ENCODE results near the gene ENTPD2.

Gene ENTPD2

DNA sequence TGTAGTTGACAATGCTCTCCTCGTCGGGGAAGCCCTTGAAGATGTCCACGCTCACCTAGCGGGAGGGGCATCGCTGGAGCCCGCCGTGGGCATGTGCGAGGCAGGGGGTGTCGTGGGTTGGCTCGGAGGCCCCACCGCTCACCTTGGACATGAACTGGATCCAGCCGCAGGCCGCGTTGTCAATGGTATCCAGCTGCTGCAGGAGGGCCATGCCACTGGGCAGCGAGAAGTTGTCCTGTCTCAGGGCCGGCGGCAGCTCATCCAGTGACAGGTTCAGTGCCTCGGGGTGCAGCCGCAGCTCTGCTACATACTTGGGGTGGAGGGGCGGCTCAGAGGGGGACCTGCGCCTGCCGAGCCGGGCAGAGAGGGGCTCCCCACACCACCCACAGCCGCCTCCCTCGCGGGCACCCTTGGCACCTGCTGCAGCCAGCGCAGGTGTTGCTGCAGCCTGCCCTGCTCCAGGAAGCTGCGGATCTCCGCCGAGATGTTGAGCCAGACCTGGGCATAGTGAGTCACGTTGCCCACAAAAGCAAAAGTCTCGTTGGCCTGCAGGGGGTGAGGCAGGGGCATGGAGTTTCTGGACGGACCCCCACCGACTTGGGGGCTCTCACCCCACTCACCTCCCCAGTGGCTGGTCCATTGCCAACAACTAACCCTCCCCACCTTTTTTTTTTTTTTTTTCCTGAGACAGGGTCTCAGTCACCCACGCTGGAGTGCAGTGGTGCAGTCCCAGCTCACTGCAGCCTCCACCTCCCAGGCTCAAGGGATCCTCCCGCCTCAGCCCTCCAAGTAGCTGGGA lies 34.9 kb downstream of the ENTPD2 start:
- Histone ChIP-seq H3K79me2 (no peaks in the 10 kb centered on the region), H3K27me3 (ENCODE audit: control insufficient read depth, insufficient read depth, low read length) (no peaks in the 10 kb centered on the region), H3K4me1 (no peaks in the 10 kb centered on the region), H3K36me3 (ENCODE audit: control insufficient read depth, insufficient read depth, low read length) (no peaks in the 10 kb centered on the region), H3K4me3 (ENCODE audit: low read depth, low read length) (no peak overlapping the region), H3K4me2 (ENCODE audit: low read length) (no peak overlapping the region), H2AFZ (no peak overlapping the region), H3K9me3 (ENCODE audit: control insufficient read depth, low read length) (no peaks in the 10 kb centered on the region), H3K9ac (no peak overlapping the region), H3K27ac (no peak overlapping the region)
- TF ChIP-seq, protein P1, sequence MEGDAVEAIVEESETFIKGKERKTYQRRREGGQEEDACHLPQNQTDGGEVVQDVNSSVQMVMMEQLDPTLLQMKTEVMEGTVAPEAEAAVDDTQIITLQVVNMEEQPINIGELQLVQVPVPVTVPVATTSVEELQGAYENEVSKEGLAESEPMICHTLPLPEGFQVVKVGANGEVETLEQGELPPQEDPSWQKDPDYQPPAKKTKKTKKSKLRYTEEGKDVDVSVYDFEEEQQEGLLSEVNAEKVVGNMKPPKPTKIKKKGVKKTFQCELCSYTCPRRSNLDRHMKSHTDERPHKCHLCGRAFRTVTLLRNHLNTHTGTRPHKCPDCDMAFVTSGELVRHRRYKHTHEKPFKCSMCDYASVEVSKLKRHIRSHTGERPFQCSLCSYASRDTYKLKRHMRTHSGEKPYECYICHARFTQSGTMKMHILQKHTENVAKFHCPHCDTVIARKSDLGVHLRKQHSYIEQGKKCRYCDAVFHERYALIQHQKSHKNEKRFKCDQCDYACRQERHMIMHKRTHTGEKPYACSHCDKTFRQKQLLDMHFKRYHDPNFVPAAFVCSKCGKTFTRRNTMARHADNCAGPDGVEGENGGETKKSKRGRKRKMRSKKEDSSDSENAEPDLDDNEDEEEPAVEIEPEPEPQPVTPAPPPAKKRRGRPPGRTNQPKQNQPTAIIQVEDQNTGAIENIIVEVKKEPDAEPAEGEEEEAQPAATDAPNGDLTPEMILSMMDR (IDR thresholded peaks at IDR 0.05), result no peak

DNA sequence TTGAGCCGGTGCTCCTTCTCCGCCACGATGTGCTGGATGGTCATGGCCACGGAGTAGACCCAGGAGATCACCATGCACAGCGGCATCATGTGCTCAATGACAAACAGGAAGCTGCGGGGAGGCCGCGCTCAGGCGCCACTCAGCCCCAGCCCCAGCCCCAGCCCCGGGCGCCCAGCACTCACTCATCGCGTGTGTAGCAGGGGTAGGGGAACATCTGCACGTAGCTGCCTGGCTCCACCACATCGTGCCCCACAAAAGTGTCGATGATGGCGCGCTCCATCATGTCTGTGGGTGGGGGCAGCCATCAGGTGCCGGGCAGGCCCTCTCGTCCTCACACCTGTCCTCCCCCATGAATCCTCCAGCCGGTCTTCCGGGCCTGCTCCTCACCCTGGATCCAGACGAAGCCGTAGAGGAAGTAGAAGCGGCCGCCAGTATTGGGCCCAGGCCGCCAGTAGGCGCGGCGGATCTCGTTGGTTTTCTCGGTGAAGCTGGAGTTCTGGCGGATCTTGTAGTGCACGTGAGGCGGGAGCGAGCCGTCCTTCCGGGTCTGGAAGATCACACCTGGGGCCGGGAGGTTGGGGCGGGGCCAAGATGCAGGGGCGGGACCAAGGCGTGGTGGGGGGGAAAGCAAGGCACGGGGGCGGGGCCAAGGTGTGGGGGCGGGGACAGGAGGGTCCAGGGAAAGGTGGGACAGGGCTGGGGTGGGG lies 35.9 kb downstream of the ENTPD2 start:
- H3K27me3 ChIP-seq (ENCODE audit: control insufficient read depth, insufficient read depth, low read length), result no peaks in the 10 kb centered on the region
- H3K27ac ChIP-seq, result no peak overlapping the region
- TF ChIP-seq, protein P1 (IDR thresholded peaks at IDR 0.05), result no peak
- no peak overlapping the region for H3K4me3 ChIP-seq (ENCODE audit: low read depth, low read length)
- H3K4me1 ChIP-seq, result no peaks in the 10 kb centered on the region
- H2AFZ ChIP-seq, result no peak overlapping the region
- H3K79me2 ChIP-seq, result no peaks in the 10 kb centered on the region
- no peak overlapping the region for H3K4me2 ChIP-seq (ENCODE audit: low read length)
- H3K36me3 ChIP-seq (ENCODE audit: control insufficient read depth, insufficient read depth, low read length), result no peaks in the 10 kb centered on the region
- H3K9me3 ChIP-seq (ENCODE audit: control insufficient read depth, low read length), result no peaks in the 10 kb centered on the region
- H3K9ac ChIP-seq, result no peak overlapping the region

DNA sequence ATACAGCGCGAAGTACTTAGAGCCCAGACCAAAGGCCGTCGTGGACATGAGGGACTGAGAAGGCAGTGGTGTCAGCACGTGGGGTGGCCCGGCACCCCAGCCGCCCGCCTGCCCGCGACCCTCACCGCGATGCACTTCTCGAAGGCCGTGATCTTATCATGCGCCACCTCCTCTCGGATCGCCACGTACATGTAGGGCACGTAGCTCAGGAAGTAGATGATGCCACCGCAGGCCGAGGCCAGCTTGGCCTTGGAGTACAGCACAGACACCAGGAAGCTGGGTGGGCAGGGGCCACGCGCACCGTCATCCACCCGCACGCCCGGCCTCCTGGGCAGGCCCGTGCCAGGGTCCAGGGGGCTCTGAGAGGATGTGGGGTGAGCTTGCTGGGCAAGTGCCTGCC lies 36.8 kb downstream of the ENTPD2 start:
- no peaks in the 10 kb centered on the region for H3K9me3 ChIP-seq (ENCODE audit: control insufficient read depth, low read length)
- no peak overlapping the region for H3K4me2 ChIP-seq (ENCODE audit: low read length)
- no peaks in the 10 kb centered on the region for H3K27me3 ChIP-seq (ENCODE audit: control insufficient read depth, insufficient read depth, low read length)
- no peak overlapping the region for H3K9ac ChIP-seq
- TF ChIP-seq, protein P1 (IDR thresholded peaks at IDR 0.05), result no peak
- H3K4me3 ChIP-seq (ENCODE audit: low read depth, low read length), result no peak overlapping the region
- no peak overlapping the region for H2AFZ ChIP-seq
- no peak overlapping the region for H3K27ac ChIP-seq
- no peaks in the 10 kb centered on the region for H3K36me3 ChIP-seq (ENCODE audit: control insufficient read depth, insufficient read depth, low read length)
- no peaks in the 10 kb centered on the region for H3K79me2 ChIP-seq
- H3K4me1 ChIP-seq, result no peaks in the 10 kb centered on the region

DNA sequence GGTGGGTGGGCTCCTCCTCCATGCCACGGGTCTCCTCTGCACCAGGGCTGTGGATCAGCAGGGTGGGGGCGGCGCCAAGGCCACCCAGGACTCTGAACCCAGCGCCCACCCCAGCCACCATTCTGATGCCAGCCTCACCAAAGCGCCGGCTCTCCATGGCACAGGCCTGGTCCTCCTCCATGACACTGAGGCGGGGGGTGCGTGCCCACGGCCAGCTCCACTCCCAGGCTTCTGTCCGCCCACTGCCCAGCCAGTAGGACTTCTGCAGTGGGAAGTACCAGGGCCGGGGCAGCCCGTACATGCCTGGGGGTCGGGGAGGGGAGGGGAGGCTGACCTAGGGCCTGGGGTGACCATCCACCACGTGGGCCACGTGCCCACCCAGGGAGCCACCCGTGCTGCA lies 37.4 kb downstream of the ENTPD2 start:
- Histone ChIP-seq H3K27ac (no peak overlapping the region), H3K4me3 (ENCODE audit: low read depth, low read length) (no peak overlapping the region), H3K4me2 (ENCODE audit: low read length) (no peak overlapping the region), H3K4me1 (no peaks in the 10 kb centered on the region), H3K36me3 (ENCODE audit: control insufficient read depth, insufficient read depth, low read length) (no peaks in the 10 kb centered on the region), H2AFZ (no peak overlapping the region), H3K79me2 (no peaks in the 10 kb centered on the region), H3K27me3 (ENCODE audit: control insufficient read depth, insufficient read depth, low read length) (no peaks in the 10 kb centered on the region), H3K9ac (no peak overlapping the region), H3K9me3 (ENCODE audit: control insufficient read depth, low read length) (no peaks in the 10 kb centered on the region)
- TF ChIP-seq, protein P1 (IDR thresholded peaks at IDR 0.05), result no peak

All from parathyroid adenoma (tissue), 2 donors.